Thyroid gland (tissue), 4 donors: ENCODE results near the gene CDC42EP5. TPM values are rescaled to one million over a fixed set of nuclear protein-coding genes. Genes with fewer than 3 reads are reported as not detected.

Experiments
- DNase-seq, 2 donors: peaks; one replicate each; pipeline ENCODE4 v3.0.0-alpha.2; 2019
- H3K27ac ChIP-seq, 3 donors: fragments of 200-600 bp; sonication (generic); 1 replicate in 2 of 3; 2 replicates in 1 of 3; pipeline ENCODE4 v1.5.1; 2016 to 2019; ENCODE audit warnings: mild to moderate bottlenecking in 1 of 3, moderate library complexity in 1 of 3
- H3K27me3 ChIP-seq: fragments of 200-600 bp; sonication (generic); one replicate; pipeline ENCODE4 v1.5.1; 2019
- H3K36me3 ChIP-seq, 2 donors: fragments of 200-600 bp; sonication (generic); one replicate each; pipeline ENCODE4 v1.5.1; 2016 to 2019
- H3K4me1 ChIP-seq, 2 donors: fragments of 200-600 bp; sonication (generic); one replicate each; pipeline ENCODE4 v1.5.1; 2017 to 2019
- H3K4me3 ChIP-seq, 3 donors: fragments of 200-600 bp; sonication (generic); replicated peaks in 1 of 3; 1 replicate in 2 of 3; 2 replicates in 1 of 3; pipeline ENCODE4 v1.5.1; 2016; ENCODE audit warnings: mild to moderate bottlenecking in 1 of 3
- H3K9me3 ChIP-seq: fragments of 200-600 bp; sonication (generic); one replicate; pipeline ENCODE4 v1.5.1; 2017
- POLR2A ChIP-seq, 2 donors: fragments of 450-650 bp; IDR thresholded peaks; one replicate each; pipeline ENCODE4 v1.6.1; 2017; ENCODE audit warnings: antibody characterized with exemption in 2 of 2, mild to moderate bottlenecking in 2 of 2, moderate library complexity in 1 of 2
- WGBS, 2 donors: methylation state at CpG; one replicate each; pipeline ENCODE4 v1.1.5; 2017; 5-methylcytosine and 5-hydroxymethylcytosine counted together
- intact Hi-C: fragments of 100-400 bp; cut with DNase I; formaldehyde crosslinking; loops from one replicate; pipeline ENCODE4 v1.15.1; 2023
- total RNA-seq, 4 donors: library from RNA; depleted of rRNA; stranded (reverse); fragments of >200 nt; gene quantifications; one replicate each; pipeline ENCODE4 v1.2.3, GENCODE V29; 2016
- TF ChIP-seq, protein P1 (sequence below), 6 experiments: fragments of 200-600 bp in 3 of 6; fragments of 450-650 bp in 3 of 6; sonication (generic) in 3 of 6; IDR thresholded peaks; one replicate each; pipeline ENCODE4 v1.5.1; 2016 to 2019; ENCODE audit warnings: antibody characterized with exemption in 6 of 6, mild to moderate bottlenecking in 2 of 6, inconsistent platforms in 1 of 6, moderate library complexity in 1 of 6

CDC42EP5 gene
- total RNA-seq, 4 donors from 2014 or later = 1.8 to 18.7 (median 12.1) TPM

DNA sequence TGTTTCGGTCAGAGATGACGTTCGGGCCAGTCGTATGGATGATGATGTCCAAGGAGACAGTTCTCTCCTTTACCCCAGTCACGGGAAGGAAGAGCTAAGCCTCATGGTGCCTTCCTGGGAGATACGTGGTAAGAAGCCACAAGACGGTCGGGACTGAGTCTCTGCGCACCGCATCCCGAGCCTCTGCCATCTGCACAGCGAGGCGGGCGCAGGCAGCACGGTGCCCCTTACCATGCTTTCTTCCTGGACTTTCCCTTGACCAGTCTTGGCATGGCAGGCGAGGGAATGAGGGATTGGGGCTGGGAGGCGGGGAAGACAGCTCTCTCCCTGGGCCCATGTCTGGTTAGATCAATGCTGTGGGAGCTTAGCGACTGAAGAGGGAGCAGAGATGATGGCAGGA is 19.5 kb upstream of the CDC42EP5 start:
- Histone ChIP-seq H3K4me3 (no peak overlapping the region), H3K36me3 (no peaks in the 10 kb centered on the region), H3K9me3 (no peaks in the 10 kb centered on the region), H3K27me3 (no peaks in the 10 kb centered on the region), H3K27ac (no peak overlapping the region), H3K4me1 (no peaks in the 10 kb centered on the region)
- no peak for DNase-seq
- intact Hi-C loops = no loop called here
- TF ChIP-seq, protein P1, sequence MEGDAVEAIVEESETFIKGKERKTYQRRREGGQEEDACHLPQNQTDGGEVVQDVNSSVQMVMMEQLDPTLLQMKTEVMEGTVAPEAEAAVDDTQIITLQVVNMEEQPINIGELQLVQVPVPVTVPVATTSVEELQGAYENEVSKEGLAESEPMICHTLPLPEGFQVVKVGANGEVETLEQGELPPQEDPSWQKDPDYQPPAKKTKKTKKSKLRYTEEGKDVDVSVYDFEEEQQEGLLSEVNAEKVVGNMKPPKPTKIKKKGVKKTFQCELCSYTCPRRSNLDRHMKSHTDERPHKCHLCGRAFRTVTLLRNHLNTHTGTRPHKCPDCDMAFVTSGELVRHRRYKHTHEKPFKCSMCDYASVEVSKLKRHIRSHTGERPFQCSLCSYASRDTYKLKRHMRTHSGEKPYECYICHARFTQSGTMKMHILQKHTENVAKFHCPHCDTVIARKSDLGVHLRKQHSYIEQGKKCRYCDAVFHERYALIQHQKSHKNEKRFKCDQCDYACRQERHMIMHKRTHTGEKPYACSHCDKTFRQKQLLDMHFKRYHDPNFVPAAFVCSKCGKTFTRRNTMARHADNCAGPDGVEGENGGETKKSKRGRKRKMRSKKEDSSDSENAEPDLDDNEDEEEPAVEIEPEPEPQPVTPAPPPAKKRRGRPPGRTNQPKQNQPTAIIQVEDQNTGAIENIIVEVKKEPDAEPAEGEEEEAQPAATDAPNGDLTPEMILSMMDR (IDR thresholded peaks at IDR 0.05) = no peak
- TF ChIP-seq POLR2A (IDR thresholded peaks at IDR 0.05) = no peak
- WGBS, 2 donors = 84 to 85% methylated on average over 18 of the region's 18 CpGs

DNA sequence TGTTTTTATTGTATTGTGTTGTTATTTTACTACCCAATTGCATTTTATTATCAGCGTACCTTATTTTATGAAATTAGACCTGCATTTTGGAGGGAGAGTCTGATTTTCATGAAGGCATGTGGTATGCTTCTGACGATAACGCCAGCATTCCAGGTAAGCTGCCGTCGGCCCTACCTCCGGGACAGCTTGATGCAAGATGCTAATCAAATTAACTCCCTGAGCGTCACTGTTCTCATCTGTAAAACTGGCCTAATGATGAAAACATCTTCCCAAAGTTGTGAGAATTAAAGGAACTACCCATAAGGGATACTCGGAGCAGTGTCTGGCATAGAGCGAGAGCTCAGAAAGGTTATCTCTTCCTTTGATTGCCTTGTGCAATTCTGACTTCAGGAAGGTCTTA is 16.7 kb upstream of the CDC42EP5 start:
- no peak overlapping the region for H3K27ac ChIP-seq
- 61 to 64% methylated on average over 9 of the region's 9 CpGs for WGBS, 2 donors
- H3K36me3 ChIP-seq = no peaks in the 10 kb centered on the region
- H3K9me3 ChIP-seq = no peaks in the 10 kb centered on the region
- intact Hi-C loops = no loop called here
- DNase-seq = no peak
- TF ChIP-seq POLR2A (IDR thresholded peaks at IDR 0.05) = no peak
- TF ChIP-seq, protein P1 (IDR thresholded peaks at IDR 0.05) = no peak
- H3K27me3 ChIP-seq = no peaks in the 10 kb centered on the region
- no peak overlapping the region for H3K4me3 ChIP-seq
- H3K4me1 ChIP-seq = no peaks in the 10 kb centered on the region

DNA sequence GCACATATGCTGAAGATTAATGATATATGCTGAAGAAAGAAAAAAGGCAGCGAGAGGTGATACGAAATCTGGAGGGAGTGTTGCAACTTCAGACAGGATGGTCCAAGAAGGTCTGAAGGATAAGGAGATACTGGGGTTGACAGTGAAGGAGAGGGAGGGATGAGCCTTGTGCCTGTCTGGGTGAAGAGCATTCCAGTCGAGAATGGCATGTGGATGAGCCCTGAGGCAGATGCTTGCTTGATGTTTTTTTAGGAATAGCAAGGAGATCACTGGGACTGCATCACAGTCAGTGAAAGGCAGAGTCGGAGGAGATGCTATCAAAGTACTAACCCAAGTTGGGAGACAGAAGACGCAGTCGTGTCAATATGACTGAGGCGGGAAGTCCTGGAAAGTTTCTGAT is 16.2 kb upstream of the CDC42EP5 start:
- H3K27me3 ChIP-seq = no peaks in the 10 kb centered on the region
- 46 to 55% methylated on average over 7 of the region's 7 CpGs for WGBS, 2 donors
- intact Hi-C loops = no loop called here
- no peak for DNase-seq
- no peaks in the 10 kb centered on the region for H3K36me3 ChIP-seq
- H3K27ac ChIP-seq = no peak overlapping the region
- no peaks in the 10 kb centered on the region for H3K9me3 ChIP-seq
- no peak overlapping the region for H3K4me3 ChIP-seq
- TF ChIP-seq, protein P1 (IDR thresholded peaks at IDR 0.05) = no peak
- TF ChIP-seq POLR2A (IDR thresholded peaks at IDR 0.05) = no peak
- no peaks in the 10 kb centered on the region for H3K4me1 ChIP-seq

DNA sequence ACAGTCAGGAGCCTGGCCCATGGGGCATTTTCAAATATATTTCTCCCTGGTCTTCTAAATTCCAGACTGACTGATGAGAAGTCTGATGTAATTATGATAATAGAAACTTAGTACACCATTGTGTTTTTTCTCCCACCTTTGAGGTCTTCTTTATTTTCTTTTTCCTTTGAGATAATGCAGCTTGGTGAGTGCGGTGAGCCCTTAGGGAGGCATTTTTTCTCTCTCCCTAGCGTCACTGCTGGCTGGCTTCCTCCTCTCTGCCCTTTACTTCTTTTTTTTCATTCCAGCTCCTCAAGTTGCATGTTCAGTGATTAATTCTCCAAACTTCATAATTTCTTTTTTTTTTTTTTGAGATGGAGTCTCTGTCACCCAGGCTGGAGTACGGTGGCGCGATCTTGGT is 12.8 kb upstream of the CDC42EP5 start:
- H3K4me3 ChIP-seq = no peak overlapping the region
- H3K4me1 ChIP-seq = no peaks in the 10 kb centered on the region
- H3K9me3 ChIP-seq = no peaks in the 10 kb centered on the region
- TF ChIP-seq POLR2A (IDR thresholded peaks at IDR 0.05) = no peak
- TF ChIP-seq, protein P1 (IDR thresholded peaks at IDR 0.05) = no peak
- H3K27me3 ChIP-seq = no peaks in the 10 kb centered on the region
- no peak for DNase-seq
- no peaks in the 10 kb centered on the region for H3K36me3 ChIP-seq
- no peak overlapping the region for H3K27ac ChIP-seq
- 70 to 71% methylated on average over 5 of the region's 5 CpGs for WGBS, 2 donors
- intact Hi-C loops = no loop called here

DNA sequence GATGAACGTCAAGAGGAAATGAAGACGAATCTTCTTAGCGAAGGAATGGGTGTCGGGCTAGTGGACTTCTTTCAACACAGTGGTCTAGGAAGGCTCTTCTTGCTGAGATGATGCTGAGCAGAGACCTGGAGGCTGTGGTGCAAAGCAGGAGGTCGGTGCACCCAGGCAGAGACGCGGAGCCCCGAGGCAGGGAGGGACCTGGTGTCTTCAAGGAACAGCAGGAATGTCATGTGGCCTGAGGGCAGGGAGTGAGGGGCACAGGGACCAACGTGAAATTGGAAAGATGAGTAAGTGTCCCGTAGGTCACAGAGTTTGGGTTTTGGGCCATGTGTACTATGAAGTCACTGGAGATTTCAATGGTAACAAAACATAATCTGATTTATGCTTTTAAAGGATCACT is 11.4 kb upstream of the CDC42EP5 start:
- no peak overlapping the region for H3K4me3 ChIP-seq
- H3K27ac ChIP-seq = no peak overlapping the region
- intact Hi-C loops = no loop called here
- 76 to 78% methylated on average over 10 of the region's 10 CpGs for WGBS, 2 donors
- TF ChIP-seq POLR2A (IDR thresholded peaks at IDR 0.05) = no peak
- TF ChIP-seq, protein P1 (IDR thresholded peaks at IDR 0.05) = no peak
- no peaks in the 10 kb centered on the region for H3K4me1 ChIP-seq
- no peak for DNase-seq
- no peaks in the 10 kb centered on the region for H3K36me3 ChIP-seq
- no peaks in the 10 kb centered on the region for H3K9me3 ChIP-seq
- H3K27me3 ChIP-seq = no peaks in the 10 kb centered on the region
